Thyroid gland (tissue), 4 donors: ENCODE results near the gene RAB28. TPM values are rescaled to one million over a fixed set of nuclear protein-coding genes. Genes with fewer than 3 reads are reported as not detected.

Experiments used
- DNase-seq, 2 donors: peaks; one replicate each; pipeline ENCODE4 v3.0.0-alpha.2; 2019
- H3K27ac ChIP-seq, 3 donors: fragments of 200-600 bp; sonication (generic); 1 replicate in 2 of 3; 2 replicates in 1 of 3; pipeline ENCODE4 v1.5.1; 2016 to 2019; ENCODE audit warnings: mild to moderate bottlenecking in 1 of 3, moderate library complexity in 1 of 3
- H3K27me3 ChIP-seq: fragments of 200-600 bp; sonication (generic); one replicate; pipeline ENCODE4 v1.5.1; 2019
- H3K36me3 ChIP-seq, 2 donors: fragments of 200-600 bp; sonication (generic); one replicate each; pipeline ENCODE4 v1.5.1; 2016 to 2019
- H3K4me1 ChIP-seq, 2 donors: fragments of 200-600 bp; sonication (generic); one replicate each; pipeline ENCODE4 v1.5.1; 2017 to 2019
- H3K4me3 ChIP-seq, 3 donors: fragments of 200-600 bp; sonication (generic); replicated peaks in 1 of 3; 1 replicate in 2 of 3; 2 replicates in 1 of 3; pipeline ENCODE4 v1.5.1; 2016; ENCODE audit warnings: mild to moderate bottlenecking in 1 of 3
- H3K9me3 ChIP-seq: fragments of 200-600 bp; sonication (generic); one replicate; pipeline ENCODE4 v1.5.1; 2017
- CTCF ChIP-seq, 6 experiments: fragments of 200-600 bp in 3 of 6; fragments of 450-650 bp in 3 of 6; sonication (generic) in 3 of 6; IDR thresholded peaks; one replicate each; pipeline ENCODE4 v1.5.1; 2016 to 2019; ENCODE audit warnings: antibody characterized with exemption in 6 of 6, mild to moderate bottlenecking in 2 of 6, inconsistent platforms in 1 of 6, moderate library complexity in 1 of 6
- POLR2A ChIP-seq, 2 donors: fragments of 450-650 bp; IDR thresholded peaks; one replicate each; pipeline ENCODE4 v1.6.1; 2017; ENCODE audit warnings: antibody characterized with exemption in 2 of 2, mild to moderate bottlenecking in 2 of 2, moderate library complexity in 1 of 2
- WGBS, 2 donors: methylation state at CpG; one replicate each; pipeline ENCODE4 v1.1.5; 2017; 5-methylcytosine and 5-hydroxymethylcytosine counted together
- intact Hi-C: fragments of 100-400 bp; cut with DNase I; formaldehyde crosslinking; loops from one replicate; pipeline ENCODE4 v1.15.1; 2023
- total RNA-seq, 4 donors: library from RNA; depleted of rRNA; stranded (reverse); fragments of >200 nt; gene quantifications; one replicate each; pipeline ENCODE4 v1.2.3, GENCODE V29; 2016

RAB28 gene
- total RNA-seq, 4 donors from 2014 or later = 25.1 to 30.0 (median 25.4) TPM

- Histone ChIP-seq H3K4me3 (no peak overlapping the region), H3K9me3 (no peaks in the 10 kb centered on the region), H3K36me3 (no peaks in the 10 kb centered on the region), H3K4me1 (no peaks in the 10 kb centered on the region), H3K27ac (no peak overlapping the region), H3K27me3 (no peaks in the 10 kb centered on the region)
- intact Hi-C loops = no loop called here
- 92 to 97% methylated on average over 5 of the region's 5 CpGs for WGBS, 2 donors
- no peak for DNase-seq
- TF ChIP-seq CTCF (IDR thresholded peaks at IDR 0.05) (no peak), POLR2A (IDR thresholded peaks at IDR 0.05) (no peak)
These were observed 20.2 kb upstream of the RAB28 start for GRCh38 chr4:13504374-13504773.

GRCh38 chr4:13498469-13498868, 14.3 kb upstream of the RAB28 start:
- TF ChIP-seq POLR2A (IDR thresholded peaks at IDR 0.05) = no peak
- no peak for TF ChIP-seq CTCF (IDR thresholded peaks at IDR 0.05)
- Histone ChIP-seq H3K27me3 (no peaks in the 10 kb centered on the region), H3K36me3 (no peaks in the 10 kb centered on the region), H3K27ac (no peak overlapping the region), H3K4me3 (no peak overlapping the region), H3K9me3 (no peaks in the 10 kb centered on the region), H3K4me1 (no peaks in the 10 kb centered on the region)
- 89 to 97% methylated on average over 1 of the region's 1 CpG for WGBS, 2 donors
- no peak for DNase-seq
- intact Hi-C loops = no loop called here

- 42 to 54% methylated on average over 2 of the region's 2 CpGs for WGBS, 2 donors
- intact Hi-C loops = no loop called here
- Histone ChIP-seq H3K9me3 (no peaks in the 10 kb centered on the region), H3K27ac (no peak overlapping the region), H3K27me3 (no peaks in the 10 kb centered on the region), H3K4me1 (no peaks in the 10 kb centered on the region), H3K36me3 (no peaks in the 10 kb centered on the region), H3K4me3 (no peak overlapping the region)
- no peak for TF ChIP-seq POLR2A (IDR thresholded peaks at IDR 0.05)
- TF ChIP-seq CTCF (IDR thresholded peaks at IDR 0.05) = no peak
- DNase-seq = no peak
These were observed 12.5 kb upstream of the RAB28 start for GRCh38 chr4:13496605-13497004.

- no peaks in the 10 kb centered on the region for H3K4me1 ChIP-seq
- no peak overlapping the region for H3K27ac ChIP-seq
- no peak overlapping the region for H3K4me3 ChIP-seq
- TF ChIP-seq CTCF (IDR thresholded peaks at IDR 0.05) (no peak), POLR2A (IDR thresholded peaks at IDR 0.05) (no peak)
- no peak for DNase-seq
- intact Hi-C loops = no loop called here
- no peaks in the 10 kb centered on the region for H3K9me3 ChIP-seq
- 88 to 90% methylated on average over 1 of the region's 1 CpG for WGBS, 2 donors
- no peaks in the 10 kb centered on the region for H3K27me3 ChIP-seq
- H3K36me3 ChIP-seq = no peaks in the 10 kb centered on the region
These were observed 11.6 kb upstream of the RAB28 start for GRCh38 chr4:13495753-13496152.

- no peaks in the 10 kb centered on the region for H3K36me3 ChIP-seq
- no peaks in the 10 kb centered on the region for H3K27me3 ChIP-seq
- H3K27ac ChIP-seq = no peak overlapping the region
- no peak for DNase-seq
- TF ChIP-seq CTCF (IDR thresholded peaks at IDR 0.05) (no peak), POLR2A (IDR thresholded peaks at IDR 0.05) (no peak)
- no peaks in the 10 kb centered on the region for H3K9me3 ChIP-seq
- intact Hi-C loops = no loop called here
- no peaks in the 10 kb centered on the region for H3K4me1 ChIP-seq
- no peak overlapping the region for H3K4me3 ChIP-seq
These were observed 9.7 kb upstream of the RAB28 start for GRCh38 chr4:13493793-13494192.
